Stimulated activated CD8-positive, alpha-beta memory T cell treated with anti-CD3 and anti-CD28 coated beads, Interleukin-4, amount 100 ng/mL, for 24 hours (primary cell): ENCODE data around the gene HTR4.
"Not testable (repeated sequence)": the region's sequence is repeated elsewhere in the genome, so short reads cannot be mapped to it uniquely, and the experiment has no call there.

ENCODE experiments used
- DNase-seq: peaks from one replicate; pipeline ENCODE4 v3.0.0-alpha.2; 2020; ENCODE audit warnings: low read depth

HTR4 gene

GRCh38 chr5:148532969-148533670 lies 121.2 kb downstream of the HTR4 start:
- DNase-seq, result no peak

- not testable (repeated sequence) for DNase-seq
Measured at GRCh38 chr5:148529450-148529849, 124.9 kb downstream of the HTR4 start.

DNA sequence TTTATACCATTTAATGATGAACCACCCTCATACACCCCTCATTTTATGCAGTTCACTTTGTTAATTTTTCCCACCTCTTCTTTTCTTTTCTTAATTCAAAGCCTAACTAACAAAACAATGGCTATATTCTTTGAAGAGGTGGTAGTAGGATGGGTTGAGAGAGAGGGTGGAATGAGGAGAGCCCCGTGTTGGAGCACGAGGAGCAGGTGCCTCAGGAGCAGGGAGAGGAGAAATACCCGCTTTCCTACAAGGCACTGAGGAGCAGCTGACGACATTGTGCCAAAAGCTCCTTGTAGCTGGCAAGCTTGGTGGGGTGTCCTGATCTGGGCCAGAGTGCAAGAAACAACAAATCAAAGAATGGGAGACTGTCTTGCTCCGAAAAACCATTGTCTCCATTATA lies 129.6 kb downstream of the HTR4 start:
- no peak for DNase-seq

DNA sequence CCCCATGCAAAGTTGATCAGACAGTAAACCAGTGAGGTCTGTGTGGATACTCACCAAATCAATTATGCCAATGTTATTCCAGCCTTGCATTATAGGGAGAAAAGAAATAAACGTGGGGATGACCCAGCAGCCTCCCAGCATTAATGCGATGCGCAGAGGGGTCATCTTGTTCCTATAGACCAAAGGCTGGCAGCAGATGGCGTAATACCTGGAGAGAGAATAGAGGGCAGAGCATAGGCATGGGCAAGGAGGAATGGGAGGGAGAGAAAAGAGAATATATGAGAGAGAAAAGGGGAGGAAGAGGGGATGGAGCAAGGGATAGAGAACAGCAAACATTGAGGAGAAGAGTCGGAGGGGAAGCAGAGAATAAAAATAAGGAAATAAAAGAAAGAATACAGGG lies 131.2 kb downstream of the HTR4 start:
- DNase-seq, result no peak

DNA sequence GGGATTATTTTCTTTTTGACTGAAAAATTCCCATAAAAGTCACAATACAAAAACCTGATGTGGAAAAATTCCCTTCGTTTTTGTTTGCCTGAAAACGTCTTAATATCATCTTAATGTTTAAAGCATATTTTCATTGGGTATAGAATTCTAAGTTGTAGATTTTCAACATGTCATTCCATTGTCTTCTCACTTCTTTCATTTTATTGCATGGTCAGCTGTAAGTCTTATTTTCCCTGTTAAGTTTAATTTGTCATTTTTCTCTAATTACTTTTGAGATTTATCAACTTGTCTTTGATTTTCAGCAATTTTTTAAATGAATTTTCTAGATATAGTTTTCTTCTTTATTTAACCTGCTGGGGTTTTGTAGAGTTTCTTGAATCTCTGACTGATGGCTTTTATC lies 138.9 kb downstream of the HTR4 start:
- DNase-seq, result no peak

- no peak for DNase-seq
Measured at GRCh38 chr5:148514344-148514743, 140.0 kb downstream of the HTR4 start.

- no peak for DNase-seq
Measured at GRCh38 chr5:148512498-148512897, 141.8 kb downstream of the HTR4 start.

- DNase-seq, result no peak
Measured at GRCh38 chr5:148511810-148512347, 142.4 kb downstream of the HTR4 start.

GRCh38 chr5:148509893-148510292 lies 144.4 kb downstream of the HTR4 start:
- no peak for DNase-seq

DNA sequence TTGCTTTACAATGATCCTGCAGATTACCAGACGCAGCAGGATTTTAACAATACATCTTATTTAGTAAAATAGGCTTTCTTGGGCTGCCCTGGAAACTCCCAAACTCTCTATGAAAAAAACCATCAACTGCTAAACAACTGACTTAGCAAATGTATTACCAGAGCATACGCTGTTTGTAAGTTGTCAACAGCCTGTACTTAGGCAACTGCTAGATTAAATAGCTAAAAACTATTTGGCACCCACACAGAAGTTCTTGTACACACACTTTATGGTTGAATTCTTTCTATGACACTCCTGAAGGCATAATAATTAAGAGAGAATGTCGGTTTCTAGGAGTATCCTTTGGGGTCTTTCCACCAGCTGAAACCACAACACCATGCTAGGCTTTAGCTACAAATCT lies 146.7 kb downstream of the HTR4 start:
- no peak for DNase-seq

GRCh38 chr5:148499452-148499851 lies 154.9 kb downstream of the HTR4 start:
- DNase-seq, result no peak

DNA sequence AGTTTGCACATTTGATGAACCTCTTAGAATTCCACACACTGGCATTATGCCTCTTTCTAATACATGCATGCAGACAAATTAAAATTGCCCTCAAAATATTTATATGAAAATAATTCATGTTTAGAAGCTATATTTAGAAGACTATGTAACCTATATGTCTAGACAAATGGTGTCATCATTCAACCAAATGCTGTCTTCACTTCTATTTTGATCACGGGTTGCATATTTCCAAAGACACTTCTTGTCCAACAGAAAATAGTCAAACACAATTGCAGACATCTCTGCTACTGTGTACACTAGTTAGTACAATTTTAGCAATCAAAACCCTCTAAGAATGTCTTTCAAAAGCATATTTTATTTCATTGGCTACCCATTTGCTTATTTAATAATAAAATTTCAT lies 156.6 kb downstream of the HTR4 start:
- no peak for DNase-seq

GRCh38 chr5:148492351-148492750 lies 162.0 kb downstream of the HTR4 start:
- DNase-seq, result no peak

DNA sequence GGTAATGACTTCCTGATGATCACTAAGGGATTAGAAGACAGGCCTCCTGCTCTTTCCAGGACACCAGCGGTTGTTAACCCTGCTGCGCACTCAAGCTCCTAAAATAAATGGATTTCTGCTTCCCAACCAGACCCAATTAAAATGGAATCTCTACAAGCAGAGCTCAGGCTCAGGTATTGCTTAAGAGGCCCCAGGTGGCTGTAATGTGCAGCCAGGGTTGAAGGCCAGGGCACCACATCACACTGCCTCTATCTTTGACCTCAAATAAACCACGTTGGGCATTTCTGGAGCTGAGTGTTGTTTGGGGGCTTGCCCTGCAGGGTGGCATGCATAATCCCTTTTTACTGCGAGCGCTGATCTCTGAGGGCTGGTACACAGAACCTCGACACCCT lies 162.5 kb downstream of the HTR4 start:
- no peak for DNase-seq

DNA sequence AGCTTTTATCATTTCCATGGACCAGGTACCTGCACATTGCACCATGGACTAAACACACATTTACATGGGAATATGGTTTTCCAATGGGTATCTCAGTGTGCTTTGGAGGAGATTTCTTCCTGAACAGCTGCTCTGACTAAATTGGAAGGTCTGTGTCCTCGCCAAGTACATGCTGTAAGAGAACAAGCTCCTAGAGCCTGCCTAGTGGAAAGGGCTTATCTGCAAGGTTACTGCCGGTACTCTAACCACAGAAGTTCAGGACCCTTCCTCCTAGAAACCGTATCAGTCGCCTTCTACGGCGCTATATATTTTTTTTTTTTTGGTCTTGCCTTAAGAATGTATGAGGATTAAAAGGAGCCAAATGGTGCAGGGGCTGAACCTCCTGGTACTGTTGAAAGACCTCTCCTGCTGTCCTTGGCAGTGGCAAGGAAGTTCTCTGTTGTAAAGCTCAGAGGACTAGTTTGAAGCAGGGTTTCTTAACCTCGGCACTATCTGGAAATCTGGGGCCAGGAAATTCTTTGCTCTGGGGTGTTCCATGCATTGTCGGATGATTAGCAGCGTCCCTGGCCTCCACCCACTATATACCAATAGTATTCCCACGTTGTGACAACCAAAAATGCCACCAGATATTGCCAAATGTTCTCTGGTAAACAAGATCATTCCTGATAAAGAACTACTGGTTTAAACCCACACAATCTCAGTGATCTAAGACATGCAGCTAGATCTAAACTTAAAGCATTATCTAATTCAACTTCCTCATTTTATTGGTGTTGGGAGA lies 163.1 kb downstream of the HTR4 start:
- DNase-seq, result no peak

GRCh38 chr5:148488757-148489156 lies 165.6 kb downstream of the HTR4 start:
- DNase-seq, result no peak

GRCh38 chr5:148486456-148486855 lies 167.9 kb downstream of the HTR4 start:
- no peak for DNase-seq

DNA sequence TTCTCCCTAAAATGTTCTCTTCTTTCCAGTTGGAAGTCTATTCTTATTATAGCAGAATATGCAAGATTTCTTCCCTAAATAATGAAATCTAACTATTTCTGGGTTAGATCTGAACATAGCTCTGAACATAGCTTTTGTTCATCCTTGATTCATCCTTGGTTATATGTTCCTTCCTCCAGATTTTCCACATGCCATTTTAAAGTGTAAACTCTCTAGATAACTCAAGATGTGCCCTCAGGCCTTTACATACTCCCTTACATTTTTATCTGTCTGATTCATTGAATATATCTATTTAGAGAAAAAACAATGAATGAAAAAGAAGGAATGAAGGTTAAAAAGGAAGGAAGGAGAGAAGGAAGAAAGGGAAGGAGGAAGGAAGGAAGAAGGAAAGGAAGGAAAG lies 169.7 kb downstream of the HTR4 start:
- DNase-seq, result no peak

DNA sequence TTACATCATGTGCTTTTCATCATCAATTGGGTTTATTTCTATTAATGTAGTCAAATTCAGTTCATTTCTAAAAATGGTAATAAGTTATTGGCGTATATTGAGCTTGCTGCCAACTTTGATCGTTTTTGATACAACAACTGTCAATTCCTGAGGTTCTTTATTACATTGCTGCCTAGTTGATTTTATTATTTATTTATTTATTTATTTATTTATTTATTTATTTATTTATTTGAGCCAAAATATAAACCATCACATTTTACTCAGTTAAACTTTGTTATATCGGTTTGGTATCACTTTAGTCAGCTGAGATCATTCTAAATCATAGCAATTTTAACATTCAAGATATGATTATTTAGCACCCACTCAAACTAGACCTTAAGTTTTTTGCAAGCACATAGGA lies 170.6 kb downstream of the HTR4 start:
- no peak for DNase-seq

DNA sequence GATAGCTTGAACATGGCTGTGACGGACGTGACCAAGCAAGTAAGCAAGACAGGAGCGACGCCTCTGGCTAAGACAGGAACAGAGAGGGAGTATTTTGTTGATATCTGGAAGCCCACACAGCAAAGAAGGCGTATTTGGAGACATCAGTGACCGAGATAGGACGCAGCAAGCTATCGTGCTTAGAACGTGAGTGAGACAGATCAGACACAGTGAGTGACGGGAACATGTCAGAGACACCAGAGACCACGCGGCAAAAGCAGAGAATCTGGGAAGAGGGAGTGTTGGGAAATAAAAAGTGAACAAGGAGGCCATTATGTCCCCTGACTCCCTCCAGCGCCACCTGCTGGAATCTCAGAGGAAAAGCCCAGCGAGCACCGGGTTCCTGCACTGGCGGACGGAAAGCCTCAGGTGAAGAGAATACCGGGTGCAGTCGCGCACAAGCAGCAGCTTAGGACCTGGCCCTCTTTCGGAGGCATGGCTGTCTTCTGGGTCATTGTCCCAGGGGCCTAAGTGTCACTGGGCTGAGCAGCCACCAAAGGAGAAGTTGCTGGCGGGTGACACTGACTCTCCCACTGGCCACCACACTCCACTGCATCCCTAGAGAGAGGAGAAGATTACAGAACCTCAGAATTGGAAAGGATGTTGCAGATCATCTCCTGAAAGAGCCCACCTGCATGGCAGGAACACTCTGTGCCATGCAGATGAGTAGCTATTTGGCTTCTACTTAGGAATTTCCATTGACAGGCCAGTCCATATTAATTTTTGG lies 171.4 kb downstream of the HTR4 start:
- peak; percentile 46 for DNase-seq

DNA sequence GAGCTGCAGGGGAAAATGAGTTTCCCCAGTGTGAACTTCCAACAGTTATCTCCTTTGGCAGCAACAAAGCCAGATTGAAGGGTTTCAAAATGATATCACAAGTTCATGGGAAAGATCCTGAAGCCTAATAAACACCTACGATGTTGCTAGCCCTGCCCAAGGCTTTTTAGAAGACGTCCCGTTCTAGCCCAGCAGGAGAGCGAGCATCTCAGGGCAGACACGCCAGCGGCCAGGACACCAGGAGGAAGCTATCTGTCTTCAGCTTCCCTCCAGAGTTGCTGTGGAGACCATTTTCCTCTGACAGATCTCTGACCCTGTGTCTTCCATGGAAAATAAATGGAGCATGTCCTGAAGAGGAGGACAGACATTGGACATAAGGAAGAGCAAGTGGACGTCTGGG lies 172.1 kb downstream of the HTR4 start:
- no peak for DNase-seq

GRCh38 chr5:148477429-148477828 lies 176.9 kb downstream of the HTR4 start:
- DNase-seq, result no peak

DNA sequence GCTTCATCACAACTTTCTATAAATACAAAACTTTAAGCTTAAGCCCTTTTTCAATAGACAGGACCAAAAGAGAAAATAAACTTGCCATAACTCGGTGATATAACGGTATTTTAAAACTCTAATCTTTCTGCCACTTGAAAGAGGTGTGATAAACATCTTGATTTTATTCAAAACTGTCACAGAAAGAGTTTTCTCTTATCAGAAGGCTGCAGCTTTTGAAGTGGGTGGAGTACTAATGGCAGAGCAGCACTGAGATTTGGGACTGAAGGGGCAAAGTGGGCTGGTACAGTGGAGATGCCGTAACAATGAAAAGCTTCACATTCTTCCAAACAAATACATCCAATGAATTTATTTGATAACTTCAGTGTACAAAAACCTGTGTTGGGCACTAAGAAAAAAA lies 178.0 kb downstream of the HTR4 start:
- no peak for DNase-seq
